ENCODE measurements around the gene INTS15.

Gene INTS15

DNA sequence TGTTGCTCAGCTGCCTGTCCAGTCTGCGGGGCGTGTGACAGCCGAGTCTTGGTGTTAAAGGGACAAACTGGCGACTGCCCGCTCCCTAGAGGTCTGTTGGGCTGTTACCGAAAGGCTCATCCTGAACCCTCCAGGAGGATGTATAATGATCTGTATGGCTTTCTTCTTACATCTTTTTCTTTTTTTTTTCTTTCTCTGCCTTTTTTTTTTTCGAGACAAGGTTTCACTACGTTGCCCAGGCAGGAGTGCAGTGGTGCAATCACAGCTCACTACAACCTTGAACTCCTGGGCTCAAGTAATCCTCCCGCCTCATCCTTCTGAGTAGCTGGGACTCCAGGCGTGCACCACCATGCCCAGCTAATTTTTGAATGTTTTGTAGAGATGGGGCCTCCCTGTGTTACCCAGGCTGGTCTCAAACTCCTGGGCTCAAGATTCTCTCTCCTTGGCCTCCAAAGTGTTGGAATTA lies 857 bp downstream of the INTS15 start:
- peak overlapping the region; percentile 73 for H3K4me3 ChIP-seq (ENCODE audit: low read depth, low read length)
- in situ Hi-C loops (cut with HindIII; ENCODE audit: low sequenced_read_pairs): no loop called here
- no peak for DNase-seq (ENCODE audit: low read depth, low spot score)
- TF ChIP-seq, protein P1, sequence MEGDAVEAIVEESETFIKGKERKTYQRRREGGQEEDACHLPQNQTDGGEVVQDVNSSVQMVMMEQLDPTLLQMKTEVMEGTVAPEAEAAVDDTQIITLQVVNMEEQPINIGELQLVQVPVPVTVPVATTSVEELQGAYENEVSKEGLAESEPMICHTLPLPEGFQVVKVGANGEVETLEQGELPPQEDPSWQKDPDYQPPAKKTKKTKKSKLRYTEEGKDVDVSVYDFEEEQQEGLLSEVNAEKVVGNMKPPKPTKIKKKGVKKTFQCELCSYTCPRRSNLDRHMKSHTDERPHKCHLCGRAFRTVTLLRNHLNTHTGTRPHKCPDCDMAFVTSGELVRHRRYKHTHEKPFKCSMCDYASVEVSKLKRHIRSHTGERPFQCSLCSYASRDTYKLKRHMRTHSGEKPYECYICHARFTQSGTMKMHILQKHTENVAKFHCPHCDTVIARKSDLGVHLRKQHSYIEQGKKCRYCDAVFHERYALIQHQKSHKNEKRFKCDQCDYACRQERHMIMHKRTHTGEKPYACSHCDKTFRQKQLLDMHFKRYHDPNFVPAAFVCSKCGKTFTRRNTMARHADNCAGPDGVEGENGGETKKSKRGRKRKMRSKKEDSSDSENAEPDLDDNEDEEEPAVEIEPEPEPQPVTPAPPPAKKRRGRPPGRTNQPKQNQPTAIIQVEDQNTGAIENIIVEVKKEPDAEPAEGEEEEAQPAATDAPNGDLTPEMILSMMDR (IDR thresholded peaks at IDR 0.05; ENCODE audit: low read depth, low read length): no peak

DNA sequence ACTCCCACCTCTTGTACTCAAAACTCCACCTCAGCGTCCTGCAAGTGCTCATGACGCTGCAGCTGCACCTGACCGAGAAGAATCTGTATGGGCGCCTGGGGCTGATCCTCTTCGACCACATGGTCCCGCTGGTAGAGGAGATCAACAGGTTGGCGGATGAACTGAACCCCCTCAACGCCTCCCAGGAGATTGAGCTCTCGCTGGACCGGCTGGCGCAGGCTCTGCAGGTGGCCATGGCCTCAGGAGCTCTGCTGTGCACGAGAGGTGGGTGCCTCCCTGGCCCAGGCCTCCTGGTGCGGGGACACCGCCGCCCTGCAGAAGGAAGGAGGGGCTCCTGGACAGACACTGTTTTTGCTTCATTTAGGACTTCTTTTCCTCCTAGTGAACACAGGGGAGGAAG lies 10.3 kb downstream of the INTS15 start:
- no peak for DNase-seq (ENCODE audit: low read depth, low spot score)
- in situ Hi-C loops (cut with HindIII; ENCODE audit: low sequenced_read_pairs): no loop called here
- TF ChIP-seq, protein P1 (IDR thresholded peaks at IDR 0.05; ENCODE audit: low read depth, low read length): no peak
- H3K4me3 ChIP-seq (ENCODE audit: low read depth, low read length): no peak overlapping the region

GRCh38 chr7:6604458-6604857 lies 14.6 kb downstream of the INTS15 start:
- in situ Hi-C loops (cut with HindIII; ENCODE audit: low sequenced_read_pairs): no loop called here
- no peak for DNase-seq (ENCODE audit: low read depth, low spot score)
- TF ChIP-seq, protein P1 (IDR thresholded peaks at IDR 0.05; ENCODE audit: low read depth, low read length): no peak
- H3K4me3 ChIP-seq (ENCODE audit: low read depth, low read length): no peak overlapping the region

DNA sequence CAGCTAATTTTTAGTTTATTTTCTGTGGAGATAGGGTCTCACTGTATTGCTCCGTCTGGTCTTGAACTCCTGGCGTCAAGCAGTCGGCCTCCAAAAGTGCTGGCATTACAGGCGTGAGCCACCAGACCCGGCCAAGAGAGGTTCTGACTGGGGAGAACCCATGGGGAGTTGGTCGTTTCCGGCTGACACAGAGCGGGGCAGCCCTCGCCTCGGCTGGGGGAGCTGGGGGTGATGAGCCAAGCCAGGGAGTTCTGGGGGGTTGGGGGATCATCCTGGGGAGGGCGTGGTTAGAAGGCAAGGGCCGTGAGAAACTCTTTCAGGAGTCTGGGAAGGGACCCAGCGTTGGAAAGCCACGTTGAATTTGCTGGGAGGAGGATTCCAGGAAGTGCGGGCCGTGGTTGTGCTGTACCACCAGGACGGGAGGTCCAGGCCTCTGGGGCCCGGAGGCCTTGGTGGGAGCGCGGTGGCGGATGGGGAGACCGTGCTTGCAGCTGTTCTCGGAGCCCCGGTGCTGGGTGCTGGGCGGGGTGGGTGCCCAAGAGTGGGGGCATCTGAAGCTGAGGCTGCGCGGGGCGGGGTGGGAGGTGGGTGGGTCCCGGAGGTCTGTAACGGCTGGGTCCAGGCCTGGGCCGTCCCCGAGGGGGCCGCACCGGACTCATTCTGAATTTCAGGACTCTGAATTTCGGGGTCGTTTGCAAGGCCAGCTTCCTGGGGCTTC lies 17.2 kb downstream of the INTS15 start:
- TF ChIP-seq, protein P1 (IDR thresholded peaks at IDR 0.05; ENCODE audit: low read depth, low read length): no peak
- H3K4me3 ChIP-seq (ENCODE audit: low read depth, low read length): no peak overlapping the region
- no peak for DNase-seq (ENCODE audit: low read depth, low spot score)
- in situ Hi-C loops (cut with HindIII; ENCODE audit: low sequenced_read_pairs): no loop called here

DNA sequence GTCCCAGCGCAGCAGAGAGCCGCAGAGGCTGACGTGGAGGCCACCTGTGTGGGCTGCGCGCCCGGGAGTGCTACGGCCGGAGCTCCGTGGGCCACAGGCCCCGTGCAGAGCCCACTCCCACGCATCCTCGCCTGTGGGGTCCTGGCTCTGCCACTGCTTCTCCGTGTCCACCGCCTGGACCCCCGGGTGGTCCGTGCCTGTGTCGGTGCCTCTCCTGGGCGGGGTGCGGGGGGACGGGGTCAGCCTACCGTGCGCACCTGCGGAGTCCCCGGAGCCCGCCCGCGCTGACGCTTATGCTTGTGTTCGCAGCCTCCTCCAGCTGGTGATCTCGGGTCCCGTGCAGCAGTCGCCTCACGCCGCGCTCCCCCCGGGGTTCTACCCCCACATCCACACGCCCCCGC lies 17.8 kb downstream of the INTS15 start:
- in situ Hi-C loops (cut with HindIII; ENCODE audit: low sequenced_read_pairs): no loop called here

DNA sequence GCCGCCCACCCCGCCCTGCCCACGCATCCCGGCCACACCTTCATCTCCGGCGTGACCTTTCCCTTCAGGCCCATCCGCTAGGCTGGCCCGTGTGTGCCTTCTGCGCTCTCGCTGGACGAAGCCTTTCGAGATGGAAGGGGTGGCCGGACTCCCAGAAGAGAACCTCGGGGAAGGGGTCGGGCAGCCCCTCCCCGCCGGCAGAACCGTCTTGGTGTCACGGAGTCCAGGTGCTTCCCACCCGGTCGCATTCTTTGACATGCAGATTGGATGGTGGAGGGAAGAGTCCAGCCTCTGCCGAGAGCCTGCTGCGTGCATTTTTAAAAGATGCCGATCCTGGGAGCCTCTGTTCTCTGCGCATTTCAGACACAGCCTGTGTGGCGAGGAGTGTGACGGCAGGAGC lies 18.3 kb downstream of the INTS15 start:
- DNase-seq (ENCODE audit: low read depth, low spot score): no peak
- H3K4me3 ChIP-seq (ENCODE audit: low read depth, low read length): no peak overlapping the region
- in situ Hi-C loops (cut with HindIII; ENCODE audit: low sequenced_read_pairs): no loop called here
- TF ChIP-seq, protein P1 (IDR thresholded peaks at IDR 0.05; ENCODE audit: low read depth, low read length): no peak

More for the DNA sequence above, 17.8 kb downstream of the INTS15 start:
- TF ChIP-seq, protein P1 (IDR thresholded peaks at IDR 0.05; ENCODE audit: low read depth, low read length): no peak
- no peak for DNase-seq (ENCODE audit: low read depth, low spot score)
- H3K4me3 ChIP-seq (ENCODE audit: low read depth, low read length): no peak overlapping the region

All from astrocyte of the spinal cord (primary cell).